Measurements from ENCODE around the gene TCF7L1. TPM values are rescaled to one million over a fixed set of nuclear protein-coding genes. Genes with fewer than 3 reads are reported as not detected.
A peak's percentile ranks its signal among the peaks of the same experiment; 100 is the strongest.

Gene TCF7L1
- total RNA-seq, 4 donors from 2014 or later = 0.26 to 37.1 (median 5.4) TPM

- Histone ChIP-seq H3K9me3 (no peaks in the 10 kb centered on the region), H3K27me3 (no peaks in the 10 kb centered on the region), H3K4me3 (no peak overlapping the region), H3K27ac (no peak overlapping the region), H3K36me3 (no peaks in the 10 kb centered on the region), H3K4me1 (no peaks in the 10 kb centered on the region)
- intact Hi-C loops (cut with DNase I; ENCODE audit: low total_unique reads) = loop anchor here (5.0 kb wide), 1 partner anchor 166 kb away; no protein-coding TSS in a partner anchor
- DNase-seq = peak; percentile 27 to 31
- TF ChIP-seq POLR2A (IDR thresholded peaks at IDR 0.05) = no peak
- TF ChIP-seq CTCF (IDR thresholded peaks at IDR 0.05) = peak in 3 of 4 experiments; percentile 44 to 55 (median 49)
Observed at GRCh38 chr2:85131116-85131515, 2.1 kb upstream of the TCF7L1 start.

- H3K4me1 ChIP-seq = no peaks in the 10 kb centered on the region
- TF ChIP-seq POLR2A (IDR thresholded peaks at IDR 0.05) (no peak), CTCF (IDR thresholded peaks at IDR 0.05) (no peak)
- intact Hi-C loops (cut with DNase I; ENCODE audit: low total_unique reads) = loop anchor here (5.0 kb wide), 1 partner anchor 165 kb away; no protein-coding TSS in a partner anchor
- H3K4me3 ChIP-seq = peak overlapping the region; percentile 76 to 83
- peak overlapping the region; percentile 79 to 93 for H3K27ac ChIP-seq
- H3K27me3 ChIP-seq = no peaks in the 10 kb centered on the region
- H3K9me3 ChIP-seq = no peaks in the 10 kb centered on the region
- peak; percentile 31 to 34 for DNase-seq
- H3K36me3 ChIP-seq = no peaks in the 10 kb centered on the region
Observed at GRCh38 chr2:85132397-85132796, 795 bp upstream of the TCF7L1 start.

GRCh38 chr2:85133751-85134254 lies 611 bp downstream of the TCF7L1 start:
- intact Hi-C loops (cut with DNase I; ENCODE audit: low total_unique reads) = loop anchor here (5.0 kb wide), 1 partner anchor 163 kb away; no protein-coding TSS in a partner anchor
- TF ChIP-seq POLR2A (IDR thresholded peaks at IDR 0.05) (no peak), CTCF (IDR thresholded peaks at IDR 0.05) (no peak)
- H3K9me3 ChIP-seq = no peaks in the 10 kb centered on the region
- no peaks in the 10 kb centered on the region for H3K36me3 ChIP-seq
- peak overlapping the region; percentile 76 to 83 for H3K4me3 ChIP-seq
- H3K27me3 ChIP-seq = no peaks in the 10 kb centered on the region
- H3K4me1 ChIP-seq = no peaks in the 10 kb centered on the region
- peak; percentile 53 to 56 for DNase-seq
- peak overlapping the region; percentile 79 to 93 for H3K27ac ChIP-seq

- intact Hi-C loops (cut with DNase I; ENCODE audit: low total_unique reads) = loop anchor here (5.0 kb wide), 1 partner anchor 163 kb away; no protein-coding TSS in a partner anchor
- no peaks in the 10 kb centered on the region for H3K4me1 ChIP-seq
- no peaks in the 10 kb centered on the region for H3K36me3 ChIP-seq
- H3K27me3 ChIP-seq = no peaks in the 10 kb centered on the region
- H3K9me3 ChIP-seq = no peaks in the 10 kb centered on the region
- H3K27ac ChIP-seq = peak overlapping the region; percentile 79 to 93
- no peak for TF ChIP-seq POLR2A (IDR thresholded peaks at IDR 0.05)
- no peak for TF ChIP-seq CTCF (IDR thresholded peaks at IDR 0.05)
- H3K4me3 ChIP-seq = peak overlapping the region; percentile 76 to 83
- peak; percentile 51 to 52 for DNase-seq
Observed at GRCh38 chr2:85134255-85134895, 1.2 kb downstream of the TCF7L1 start.

All from uterus (tissue), 4 donors.